ENCODE results near the gene CILP2. TPM values are rescaled to one million over a fixed set of nuclear protein-coding genes. Genes with fewer than 3 reads are reported as not detected.
A peak's percentile ranks its signal among the peaks of the same experiment; 100 is the strongest.

The CILP2 gene
- total and polyA plus RNA-seq, 2 of the 4 experiments (the other 2 are of a cell fraction), result 0.18 to 0.87 TPM

GRCh38 chr19:19591133-19591825, 53.2 kb downstream of the CILP2 start:
- Histone ChIP-seq H3K14ac (replicated peaks; ENCODE audit: low read depth, low read length) (peak overlapping the region; percentile 95), H2BK15ac (ENCODE audit: low read depth, low read length) (peak overlapping the region; percentile 66; the same call in 2 of the 3 replicates), H2BK20ac (ENCODE audit: low read depth, low read length) (peak overlapping the region; percentile 92), H3K9me1 (ENCODE audit: insufficient read depth, low read length) (peaks cover 24% of the 10 kb centered on the region), H3K27me3 (ENCODE audit: control insufficient read depth, insufficient read depth, low read length) (no peaks in the 10 kb centered on the region), H3K9me3 (ENCODE audit: control insufficient read depth, insufficient read depth, low read length) (no peaks in the 10 kb centered on the region), H3K4me1 (ENCODE audit: control insufficient read depth, insufficient read depth, low read length) (peaks cover 19% of the 10 kb centered on the region), H3K4me2 (ENCODE audit: low read depth, low read length) (peak overlapping the region; percentile 49), H4K5ac (ENCODE audit: low read depth, low read length) (peak overlapping the region; percentile 77), H2BK120ac (ENCODE audit: low read depth, low read length) (peak overlapping the region; percentile 95), H3K56ac (ENCODE audit: extremely low read depth, insufficient read depth, low read length) (peak overlapping the region; percentile 46), H2AK9ac (replicated peaks; ENCODE audit: low read depth, low read length, poor library complexity) (peak overlapping the region; percentile 68), H3K18ac (ENCODE audit: low read depth, low read length) (peak overlapping the region; percentile 90), H4K8ac (ENCODE audit: low read depth in 2 of 2, low read length in 2 of 2) (peak overlapping the region; percentile 56 to 87; a peak in 3 of 4 replicates), H4K91ac (ENCODE audit: insufficient read depth, low read depth, low read length) (peak overlapping the region; percentile 88), H3K9ac (ENCODE audit: low read depth, low read length) (peak overlapping the region; percentile 39), H3K36me3 (ENCODE audit: control insufficient read depth, insufficient read depth, low read length) (no peaks in the 10 kb centered on the region), H3K79me1 (ENCODE audit: low read depth in 1 of 2, low read length in 2 of 2) (peaks cover 0 to 10% of the 10 kb centered on the region in 2 experiments; a peak in 2 of 4 replicates), H2AK5ac (ENCODE audit: low read depth, low read length) (peak overlapping the region; percentile 82), H3K27ac (ENCODE audit: insufficient read depth, low read length) (peak overlapping the region; percentile 80), H4K20me1 (ENCODE audit: insufficient read depth, low read length) (no peaks in the 10 kb centered on the region), H3K23ac (ENCODE audit: low read depth, low read length) (peak overlapping the region; percentile 82), H2BK5ac (ENCODE audit: low read depth, low read length, poor library complexity, severe bottlenecking) (peak overlapping the region; percentile 80), H2AFZ (replicated peaks; ENCODE audit: low read length, poor library complexity) (peak overlapping the region; percentile 85), H3K4me3 (ENCODE audit: insufficient read depth, low read depth, low read length) (no peak overlapping the region), H3K4ac (ENCODE audit: low read depth, low read length) (peak overlapping the region; percentile 98)
- BruUV-seq (replicated peaks), result no TSS peak
- ATAC-seq (ENCODE audit: low read depth), result peak; percentile 92
- peak; percentile 70; the same call in 1 of the 2 replicates for TF ChIP-seq USF2 (IDR thresholded peaks at IDR 0.05; ENCODE audit: low read depth, low read length)
- no peak for TF ChIP-seq SMC3 (IDR thresholded peaks at IDR 0.05; ENCODE audit: low read depth, low read length)
- no peak for TF ChIP-seq RAD21 (IDR thresholded peaks at IDR 0.05; ENCODE audit: low read length)
- TF ChIP-seq POLR2A (IDR thresholded peaks at IDR 0.05; ENCODE audit: low read depth, low read length), result no peak
- TF ChIP-seq BHLHE40 (IDR thresholded peaks at IDR 0.05; ENCODE audit: low read depth, low read length), result 0 out of 2 replicates have a peak, but pooled peaks have one; percentile 31
- no peak; the same call in 1 of the 2 replicates for TF ChIP-seq MXI1 (IDR thresholded peaks at IDR 0.05; ENCODE audit: borderline replicate concordance, low read depth, low read length)
- no peak for TF ChIP-seq CTCF (conservative IDR thresholded peaks at IDR 0.05; ENCODE audit: low read depth, low read length)
- no peak for TF ChIP-seq RCOR1 (IDR thresholded peaks at IDR 0.05; ENCODE audit: insufficient replicate concordance, low read length)
- peak; percentile 15; the same call in 1 of the 2 replicates for TF ChIP-seq MAZ (IDR thresholded peaks at IDR 0.05; ENCODE audit: borderline replicate concordance, low read depth, low read length)
- TF ChIP-seq MAFK (IDR thresholded peaks at IDR 0.05; ENCODE audit: low read depth, low read length), result no peak
- TF ChIP-seq CEBPB (IDR thresholded peaks at IDR 0.05; ENCODE audit: low read depth, low read length), result peak; percentile 98
- TF ChIP-seq NFE2L2 (IDR thresholded peaks at IDR 0.05; ENCODE audit: low read depth, low read length), result no peak
- TF ChIP-seq FOS (IDR thresholded peaks at IDR 0.05; ENCODE audit: low read depth, low read length), result peak; percentile 93
- DNase-seq, result peak; percentile 99
- intact Hi-C loops (cut with micrococcal nuclease), result no loop called here
- dilution Hi-C loops (cut with HindIII; ENCODE audit: low sequenced_read_pairs, unreplicated experiment), result no loop called here
- ChIA-PET CTCF (interaction anchor here (0.6 to 1.6 kb wide), 3 partner anchors 10 to 101 kb away, joined by 3 to 4 read pairs (median 3); no protein-coding TSS in a partner anchor), POLR2A (ENCODE audit: unreplicated experiment) (interaction anchor here (0.6 kb wide), 1 partner anchor 127 kb away, joined by 5 read pairs; no protein-coding TSS in a partner anchor)
- 13% methylated on average over 8 of the region's 13 CpGs; no CpG with 5 or more reads in 1 of the 2 experiments for WGBS, 2 experiments (ENCODE audit: extremely low coverage in 2 of 2, insufficient read length in 1 of 2)
- in situ Hi-C loops (cut with MboI; ENCODE audit: low sequenced_read_pairs), result no loop called here

Data from IMR-90 (cell line).